SH-SY5Y (cell line): Measurements from ENCODE around the gene NUFIP1.

Experiments
- GATA2 ChIP-seq: IDR thresholded peaks from 2 replicates; pipeline ENCODE4 v1.6.1; 2011; ENCODE audit warnings: mild to moderate bottlenecking, low read depth, low read length
- GATA3 ChIP-seq: IDR thresholded peaks from 2 replicates; pipeline ENCODE4 v1.6.1; 2011; ENCODE audit warnings: low read depth, mild to moderate bottlenecking, low read length, moderate library complexity

DNA sequence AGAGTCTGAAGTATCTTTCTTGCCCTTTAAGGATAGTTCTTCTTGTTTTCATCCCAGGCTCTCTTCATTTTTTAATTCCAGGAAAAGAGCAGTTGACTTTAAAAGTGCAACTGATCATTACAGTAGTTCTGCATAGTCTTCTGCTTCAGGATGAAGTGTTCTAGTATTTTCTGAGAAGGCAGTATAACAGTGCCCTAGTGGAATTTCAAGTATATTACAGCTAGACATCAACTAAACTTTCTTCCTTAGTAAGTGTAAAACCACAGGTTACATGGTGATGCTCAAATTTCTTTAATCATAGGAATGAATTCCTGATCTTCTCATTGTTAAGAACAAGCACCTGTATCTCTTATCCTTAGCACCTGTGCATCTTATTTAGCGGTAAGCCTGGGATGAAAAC lies 10.9 kb downstream of the NUFIP1 start:
- TF ChIP-seq GATA3 (no peak), GATA2 (no peak)
